Transverse colon (tissue), 4 donors: ENCODE measurements around the gene RAB4B. TPM values are rescaled to one million over a fixed set of nuclear protein-coding genes. Genes with fewer than 3 reads are reported as not detected.

Experiments
- DNase-seq: peaks from one replicate; pipeline ENCODE4 v3.0.0-alpha.2; 2019
- H3K27ac ChIP-seq, 4 donors: fragments of 200-600 bp; sonication (generic); 2 replicates each; pipeline ENCODE4 v1.5.1; 2016 to 2018; ENCODE audit warnings: inconsistent platforms in 4 of 4
- H3K27me3 ChIP-seq: fragments of 200-600 bp; sonication (generic); 2 replicates; pipeline ENCODE4 v1.5.1; 2017; ENCODE audit warnings: inconsistent platforms
- H3K36me3 ChIP-seq, 4 donors: fragments of 200-600 bp; sonication (generic); 2 replicates each; pipeline ENCODE4 v1.5.1; 2017 to 2019; ENCODE audit warnings: inconsistent platforms in 4 of 4
- H3K4me1 ChIP-seq, 4 donors: fragments of 200-600 bp; sonication (generic); 2 replicates each; pipeline ENCODE4 v1.5.1; 2017 to 2020; ENCODE audit warnings: inconsistent platforms in 4 of 4
- H3K4me3 ChIP-seq, 4 donors: fragments of 200-600 bp; sonication (generic); 1 replicate in 1 of 4; 2 replicates in 3 of 4; pipeline versions ENCODE4 v1.5.1 to v1.6.1; 2017 to 2019; ENCODE audit warnings: inconsistent platforms in 4 of 4
- H3K9me3 ChIP-seq, 2 donors: fragments of 200-600 bp; sonication (generic); 2 replicates each; pipeline ENCODE4 v1.5.1; 2017 to 2019; ENCODE audit warnings: inconsistent platforms in 2 of 2
- EP300 ChIP-seq: sonication (generic); formaldehyde crosslinking; IDR thresholded peaks from one replicate; pipeline ENCODE4 v1.6.1; 2017; ENCODE audit warnings: antibody characterized with exemption, low read depth
- POLR2A ChIP-seq: fragments of 450-650 bp; IDR thresholded peaks from one replicate; pipeline ENCODE4 v1.6.1; 2016; ENCODE audit warnings: antibody characterized with exemption, mild to moderate bottlenecking, moderate library complexity
- POLR2AphosphoS5 ChIP-seq, 3 donors: sonication (generic); formaldehyde crosslinking; IDR thresholded peaks; one replicate each; pipeline ENCODE4 v1.6.1; 2016; ENCODE audit warnings: antibody characterized with exemption in 3 of 3
- WGBS, 2 donors: methylation state at CpG; one replicate each; pipeline ENCODE4 v1.1.5; 2018; ENCODE audit warnings: low coverage in 1 of 2; 5-methylcytosine and 5-hydroxymethylcytosine counted together
- in situ Hi-C, 4 donors: fragments of 200-750 bp; cut with MboI; loops; one replicate each; pipeline versions ENCODE4 v1.15.0 to v1.15.1; 2017; ENCODE audit warnings: low sequenced_read_pairs in 3 of 4, low pct_ligation_motif_present in 1 of 4, low pct_unique_long_range_greater_than_20kb in 1 of 4
- intact Hi-C: fragments of 100-400 bp; cut with DNase I; formaldehyde crosslinking; loops from one replicate; pipeline ENCODE4 v1.15.1; 2023; ENCODE audit warnings: low total_unique reads
- total RNA-seq, 4 donors: library from RNA; depleted of rRNA; stranded (reverse); fragments of >200 nt; gene quantifications; one replicate each; pipeline ENCODE4 v1.1.0, GENCODE V29; 2016
- TF ChIP-seq, protein P1 (sequence below), 5 experiments: fragments of 200-600 bp in 3 of 5; fragments of 450-650 bp in 2 of 5; sonication (generic) in 3 of 5; IDR thresholded peaks; 1 replicate in 2 of 5; 2 replicates in 3 of 5; pipeline ENCODE4 v1.5.1; 2016 to 2017; ENCODE audit warnings: antibody characterized with exemption in 5 of 5, inconsistent platforms in 3 of 5, mild to moderate bottlenecking in 2 of 5, moderate library complexity in 1 of 5

RAB4B gene
- total RNA-seq, 4 donors from 2014 or later, result 25.9 to 84.2 (median 68.1) TPM

DNA sequence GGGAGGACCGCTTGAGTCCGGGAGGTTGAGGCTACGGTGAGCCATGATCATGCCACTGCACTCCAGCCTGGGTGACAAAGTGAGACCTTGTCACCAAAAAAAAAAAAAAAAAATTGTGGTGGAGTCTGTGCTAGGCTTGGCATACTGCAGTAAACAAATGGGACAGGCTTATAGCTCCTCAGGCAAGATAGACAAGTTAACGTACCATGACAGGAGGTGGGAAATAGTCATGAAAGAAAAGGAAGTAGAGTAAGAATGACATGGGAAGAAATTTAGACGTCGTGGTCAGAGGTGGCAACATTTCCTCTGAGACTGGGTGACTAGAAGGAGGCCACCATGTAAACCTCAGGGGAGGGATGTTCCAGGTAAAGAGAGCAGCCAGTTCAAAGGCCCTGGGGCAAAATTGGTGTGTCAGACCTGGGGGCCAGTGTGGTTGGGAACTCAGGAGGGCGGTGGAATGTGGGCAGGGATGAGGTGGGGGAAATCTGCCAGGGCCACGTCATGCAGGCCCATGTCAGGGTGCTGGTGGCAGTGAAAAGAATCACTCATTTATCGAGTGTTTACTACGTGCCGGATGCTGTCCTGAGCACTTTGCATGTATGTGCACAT is 21.4 kb upstream of the RAB4B start:
- WGBS, 2 donors, result 70 to 71% methylated on average over 5 to 11 of the region's 11 CpGs
- no peak overlapping the region for H3K27ac ChIP-seq
- in situ Hi-C loops, result no loop called here

DNA sequence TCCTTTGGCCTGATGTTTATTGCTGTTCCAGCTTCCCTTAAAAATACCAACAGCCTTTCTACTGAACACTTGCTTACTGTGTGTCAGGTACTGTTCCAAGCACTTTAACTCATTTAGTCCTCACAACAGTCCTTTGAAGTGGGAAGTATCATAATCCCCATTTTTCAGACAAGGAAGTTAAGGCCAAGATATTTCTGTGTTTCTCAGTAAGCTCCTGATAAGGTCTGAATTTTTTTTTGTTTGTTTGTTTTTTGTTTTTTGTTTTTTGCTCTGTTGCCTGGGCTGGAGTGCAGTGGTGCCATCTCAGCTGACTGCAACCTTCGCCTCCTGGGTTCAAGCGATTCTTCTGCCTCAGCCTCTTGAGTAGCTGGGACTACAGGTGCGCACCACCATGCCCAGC is 19.6 kb upstream of the RAB4B start:
- WGBS, 2 donors, result 97 to 100% methylated on average over 3 of the region's 3 CpGs

More for the DNA sequence above, 21.4 kb upstream of the RAB4B start:
- H3K9me3 ChIP-seq, result no peaks in the 10 kb centered on the region
- no peak for DNase-seq
- peaks cover 17 to 48% (median 40%) of the 10 kb centered on the region in 4 donors for H3K4me1 ChIP-seq
- TF ChIP-seq POLR2AphosphoS5 (IDR thresholded peaks at IDR 0.05) (no peak), POLR2A (no peak), EP300 (no peak)
- TF ChIP-seq, protein P1, sequence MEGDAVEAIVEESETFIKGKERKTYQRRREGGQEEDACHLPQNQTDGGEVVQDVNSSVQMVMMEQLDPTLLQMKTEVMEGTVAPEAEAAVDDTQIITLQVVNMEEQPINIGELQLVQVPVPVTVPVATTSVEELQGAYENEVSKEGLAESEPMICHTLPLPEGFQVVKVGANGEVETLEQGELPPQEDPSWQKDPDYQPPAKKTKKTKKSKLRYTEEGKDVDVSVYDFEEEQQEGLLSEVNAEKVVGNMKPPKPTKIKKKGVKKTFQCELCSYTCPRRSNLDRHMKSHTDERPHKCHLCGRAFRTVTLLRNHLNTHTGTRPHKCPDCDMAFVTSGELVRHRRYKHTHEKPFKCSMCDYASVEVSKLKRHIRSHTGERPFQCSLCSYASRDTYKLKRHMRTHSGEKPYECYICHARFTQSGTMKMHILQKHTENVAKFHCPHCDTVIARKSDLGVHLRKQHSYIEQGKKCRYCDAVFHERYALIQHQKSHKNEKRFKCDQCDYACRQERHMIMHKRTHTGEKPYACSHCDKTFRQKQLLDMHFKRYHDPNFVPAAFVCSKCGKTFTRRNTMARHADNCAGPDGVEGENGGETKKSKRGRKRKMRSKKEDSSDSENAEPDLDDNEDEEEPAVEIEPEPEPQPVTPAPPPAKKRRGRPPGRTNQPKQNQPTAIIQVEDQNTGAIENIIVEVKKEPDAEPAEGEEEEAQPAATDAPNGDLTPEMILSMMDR (IDR thresholded peaks at IDR 0.05), result no peak
- peaks cover 0 to 42% (median 21%) of the 10 kb centered on the region in 4 donors for H3K36me3 ChIP-seq
- intact Hi-C loops, result no loop called here
- no peaks in the 10 kb centered on the region for H3K27me3 ChIP-seq
- no peak overlapping the region for H3K4me3 ChIP-seq

DNA sequence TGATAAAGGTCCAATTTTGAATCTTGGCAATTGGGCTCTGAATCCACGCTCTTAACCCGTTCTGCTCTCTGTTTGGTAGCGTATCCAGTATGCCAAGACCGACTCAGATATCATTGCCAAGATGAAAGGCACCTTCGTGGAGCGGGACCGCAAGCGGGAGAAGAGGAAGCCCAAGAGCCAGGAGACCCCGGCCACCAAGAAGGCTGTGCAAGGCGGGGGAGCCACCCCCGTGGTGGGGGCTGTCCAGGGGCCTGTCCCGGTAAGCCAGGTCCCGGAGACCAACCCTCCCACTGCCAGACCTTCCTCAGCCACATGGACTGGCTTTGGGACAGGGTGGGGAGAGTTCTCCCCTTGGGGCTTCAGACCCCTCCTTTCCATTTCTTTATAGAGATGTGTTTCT is 18.7 kb upstream of the RAB4B start:
- no peak overlapping the region for H3K27ac ChIP-seq
- TF ChIP-seq POLR2A (no peak), POLR2AphosphoS5 (IDR thresholded peaks at IDR 0.05) (no peak), EP300 (no peak)
- TF ChIP-seq, protein P1 (IDR thresholded peaks at IDR 0.05), result no peak
- intact Hi-C loops (no loop called here), in situ Hi-C loops (no loop called here)
- H3K4me3 ChIP-seq, result no peak overlapping the region
- H3K9me3 ChIP-seq, result no peaks in the 10 kb centered on the region
- peaks cover 9 to 24% (median 18%) of the 10 kb centered on the region in 4 donors for H3K4me1 ChIP-seq
- WGBS, 2 donors, result 90 to 100% methylated on average over 1 to 13 of the region's 13 CpGs
- no peak for DNase-seq
- peaks cover 0 to 69% (median 34%) of the 10 kb centered on the region in 4 donors for H3K36me3 ChIP-seq
- no peaks in the 10 kb centered on the region for H3K27me3 ChIP-seq

More for the DNA sequence above, 19.6 kb upstream of the RAB4B start:
- H3K4me3 ChIP-seq, result no peak overlapping the region
- intact Hi-C loops, result no loop called here
- in situ Hi-C loops, result no loop called here
- H3K36me3 ChIP-seq, result peaks cover 0 to 61% (median 30%) of the 10 kb centered on the region in 4 donors
- H3K9me3 ChIP-seq, result no peaks in the 10 kb centered on the region
- DNase-seq, result no peak
- H3K27ac ChIP-seq, result no peak overlapping the region
- TF ChIP-seq POLR2AphosphoS5 (IDR thresholded peaks at IDR 0.05) (no peak), POLR2A (no peak), EP300 (no peak)
- TF ChIP-seq, protein P1 (IDR thresholded peaks at IDR 0.05), result no peak
- no peaks in the 10 kb centered on the region for H3K27me3 ChIP-seq
- peaks cover 12 to 33% (median 27%) of the 10 kb centered on the region in 4 donors for H3K4me1 ChIP-seq

DNA sequence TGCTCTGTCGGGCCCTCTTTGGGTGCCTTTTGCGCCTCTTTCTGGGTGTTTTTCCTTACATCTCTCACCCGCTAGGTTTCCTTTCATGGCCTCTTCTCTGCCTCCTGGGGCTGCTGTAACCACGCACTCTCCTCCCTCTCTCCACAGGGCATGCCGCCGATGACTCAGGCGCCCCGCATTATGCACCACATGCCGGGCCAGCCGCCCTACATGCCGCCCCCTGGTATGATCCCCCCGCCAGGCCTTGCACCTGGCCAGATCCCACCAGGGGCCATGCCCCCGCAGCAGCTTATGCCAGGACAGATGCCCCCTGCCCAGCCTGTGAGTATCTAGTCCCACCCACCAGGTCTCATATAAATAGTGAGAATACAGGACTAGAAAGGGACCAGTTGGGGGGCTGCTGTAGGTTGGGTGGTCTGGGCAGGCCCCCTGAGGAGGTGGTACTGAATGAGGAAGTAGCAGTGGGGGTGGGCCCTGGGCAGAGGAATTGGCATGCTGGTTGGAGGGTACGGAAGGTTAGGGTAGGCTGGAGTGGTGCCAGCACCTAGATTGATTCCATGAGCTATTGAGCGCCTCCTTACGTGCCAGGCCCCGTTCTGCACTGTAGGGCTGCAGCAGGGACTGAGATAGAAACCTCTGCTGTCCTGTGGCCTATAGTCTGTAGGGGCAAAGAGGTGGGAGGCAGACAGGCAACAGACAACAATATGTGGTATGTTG is 15.1 kb upstream of the RAB4B start:
- Histone ChIP-seq H3K36me3 (peaks cover 0 to 87% (median 40%) of the 10 kb centered on the region in 4 donors), H3K27me3 (no peaks in the 10 kb centered on the region), H3K4me1 (no peaks in the 10 kb centered on the region), H3K9me3 (no peaks in the 10 kb centered on the region), H3K27ac (no peak overlapping the region), H3K4me3 (no peak overlapping the region)
- TF ChIP-seq POLR2AphosphoS5 (IDR thresholded peaks at IDR 0.05) (no peak), POLR2A (no peak), EP300 (no peak)
- TF ChIP-seq, protein P1 (IDR thresholded peaks at IDR 0.05), result no peak
- no peak for DNase-seq
- intact Hi-C loops, result no loop called here
- in situ Hi-C loops, result no loop called here
- 93 to 98% methylated on average over 5 to 17 of the region's 17 CpGs for WGBS, 2 donors
